DND-41 (cell line): Measurements from ENCODE around the gene RAMP3.

ENCODE experiments used
- ATAC-seq: fragments of 200-7000 bp; cut with Tn5 transposase; 3 replicates; pipeline ENCODE4 v1.9.1; 2021; ENCODE audit warnings: low read depth; ENCODE audit not compliant: insufficient read depth
- DNase-seq: peaks from one replicate; pipeline ENCODE4 v3.0.0-alpha.2; 2020
- H2AFZ ChIP-seq: 2 replicates; pipeline ENCODE4 v1.6.0; 2012; ENCODE audit warnings: low read depth, low read length
- H3K27ac ChIP-seq: 2 replicates; pipeline ENCODE4 v1.5.1; 2012; ENCODE audit warnings: low read length, inconsistent platforms
- H3K27me3 ChIP-seq: fragments of 200-600 bp; sonication (generic); 2 replicates; pipeline ENCODE4 v1.6.0; 2012; ENCODE audit warnings: low read length, mild to moderate bottlenecking, inconsistent platforms; ENCODE audit not compliant: insufficient read depth, poor library complexity
- H3K36me3 ChIP-seq: 2 replicates; pipeline ENCODE4 v1.5.1; 2012; ENCODE audit warnings: low read length, inconsistent platforms; ENCODE audit not compliant: insufficient read depth
- H3K4me1 ChIP-seq: 2 replicates; pipeline ENCODE4 v1.5.1; 2012; ENCODE audit warnings: mild to moderate bottlenecking, low read length; ENCODE audit not compliant: insufficient read depth
- H3K4me2 ChIP-seq: 2 replicates; pipeline ENCODE4 v1.6.0; 2012; ENCODE audit warnings: mild to moderate bottlenecking, moderate library complexity, low read length, inconsistent platforms; ENCODE audit not compliant: insufficient read depth
- H3K4me3 ChIP-seq, 2 experiments: fragments of 200-600 bp in 1 of 2; shearing (Covaris generic) in 1 of 2; 2 replicates each; pipeline ENCODE4 v1.5.1; 2012 to 2016; ENCODE audit warnings: inconsistent platforms in 2 of 2, low read length in 2 of 2, mild to moderate bottlenecking in 2 of 2, low read depth in 1 of 2, moderate library complexity in 1 of 2
- H3K79me2 ChIP-seq: 2 replicates; pipeline ENCODE4 v1.6.0; 2012; ENCODE audit warnings: low read length, inconsistent platforms; ENCODE audit not compliant: insufficient read depth
- H3K9ac ChIP-seq: 2 replicates; pipeline ENCODE4 v1.6.0; 2012; ENCODE audit warnings: low read depth, mild to moderate bottlenecking, inconsistent platforms, low read length, moderate library complexity
- H3K9me3 ChIP-seq: 2 replicates; pipeline ENCODE4 v1.5.1; 2012; ENCODE audit warnings: low read length, moderate library complexity, mild to moderate bottlenecking, inconsistent platforms; ENCODE audit not compliant: insufficient read depth, severe bottlenecking
- H4K20me1 ChIP-seq: 2 replicates; pipeline ENCODE4 v1.6.0; 2012; ENCODE audit warnings: low read length; ENCODE audit not compliant: insufficient read depth
- CTCF ChIP-seq: IDR thresholded peaks from 2 replicates; pipeline ENCODE4 v1.5.1; 2012; ENCODE audit warnings: borderline replicate concordance, low read length, moderate library complexity, mild to moderate bottlenecking; ENCODE audit not compliant: poor library complexity, severe bottlenecking; ENCODE audit errors: extremely low read depth
- EZH2 ChIP-seq: IDR thresholded peaks from 3 replicates; pipeline ENCODE4 v1.6.1; 2012; ENCODE audit warnings: borderline replicate concordance, low read depth, mild to moderate bottlenecking, moderate library complexity, low read length, inconsistent platforms; ENCODE audit not compliant: severe bottlenecking

Gene RAMP3

GRCh38 chr7:45229156-45229920 lies 71.7 kb downstream of the RAMP3 start:
- H3K9me3 ChIP-seq: no peaks in the 10 kb centered on the region
- H2AFZ ChIP-seq: no peak overlapping the region
- no peaks in the 10 kb centered on the region for H3K79me2 ChIP-seq
- H3K9ac ChIP-seq: no peak overlapping the region
- TF ChIP-seq CTCF (no peak), EZH2 (no peak)
- H3K4me1 ChIP-seq: no peaks in the 10 kb centered on the region
- no peak for DNase-seq
- ATAC-seq: no peak
- H3K27ac ChIP-seq: no peak overlapping the region
- no peak overlapping the region for H3K4me3 ChIP-seq
- no peaks in the 10 kb centered on the region for H3K36me3 ChIP-seq
- H3K27me3 ChIP-seq: peaks cover 15% of the 10 kb centered on the region
- H4K20me1 ChIP-seq: peaks cover 6% of the 10 kb centered on the region
- H3K4me2 ChIP-seq: no peak overlapping the region

DNA sequence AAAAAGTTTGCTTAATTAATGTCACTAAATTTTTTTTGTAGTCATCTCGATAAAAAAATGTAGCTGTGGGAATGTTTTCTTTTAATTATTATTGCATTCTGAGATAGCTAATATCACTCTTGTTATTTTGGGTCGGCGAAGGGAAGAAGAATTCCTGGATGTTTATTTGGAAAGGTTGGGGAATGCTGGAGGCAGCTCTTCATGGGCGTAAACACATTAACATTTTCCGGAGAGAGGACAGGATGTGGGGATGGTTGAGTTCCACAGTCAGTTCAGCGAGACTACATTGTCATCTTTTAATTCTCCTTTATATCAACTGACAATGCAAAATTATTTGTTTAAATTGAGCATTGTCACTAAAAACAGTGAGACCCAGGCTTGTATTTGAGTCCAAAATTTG lies 72.5 kb downstream of the RAMP3 start:
- H3K4me1 ChIP-seq: no peaks in the 10 kb centered on the region
- ATAC-seq (no peak), DNase-seq (no peak)
- no peaks in the 10 kb centered on the region for H3K9me3 ChIP-seq
- no peak overlapping the region for H3K4me3 ChIP-seq
- TF ChIP-seq EZH2 (no peak), CTCF (no peak)
- H3K79me2 ChIP-seq: no peaks in the 10 kb centered on the region
- H3K4me2 ChIP-seq: no peak overlapping the region
- H2AFZ ChIP-seq: no peak overlapping the region
- no peaks in the 10 kb centered on the region for H3K36me3 ChIP-seq
- H3K27ac ChIP-seq: no peak overlapping the region
- H4K20me1 ChIP-seq: peaks cover 6% of the 10 kb centered on the region
- peaks cover 15% of the 10 kb centered on the region for H3K27me3 ChIP-seq
- no peak overlapping the region for H3K9ac ChIP-seq

DNA sequence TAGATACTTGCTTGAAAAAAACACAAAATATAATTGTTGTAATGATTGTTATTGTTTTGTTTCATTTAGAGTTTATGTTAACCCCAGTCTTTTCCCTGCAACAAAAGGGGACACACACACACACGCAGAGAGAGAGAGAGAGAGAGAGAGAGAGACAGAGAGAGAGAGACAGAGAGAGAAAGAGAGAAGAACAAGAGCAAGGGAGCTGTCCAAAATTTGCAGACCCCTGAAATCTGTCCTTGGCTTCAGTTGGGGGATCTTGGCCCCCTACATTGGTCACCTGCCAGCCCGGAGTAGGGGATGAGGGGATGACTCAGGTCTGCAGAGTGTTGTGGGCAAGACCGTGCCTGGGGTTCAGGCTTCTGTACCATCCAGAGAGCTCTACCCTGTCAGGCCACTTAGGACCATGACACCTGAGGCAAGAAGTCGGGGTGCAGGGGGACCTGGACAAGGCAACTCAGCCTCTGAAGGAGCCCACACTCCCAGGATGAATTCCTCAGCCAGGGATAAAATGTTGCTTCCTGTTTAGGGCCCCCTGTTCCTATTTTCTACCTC lies 73.1 kb downstream of the RAMP3 start:
- no peaks in the 10 kb centered on the region for H3K36me3 ChIP-seq
- no peaks in the 10 kb centered on the region for H3K4me1 ChIP-seq
- DNase-seq (no peak), ATAC-seq (0 out of 3 replicates have a peak, but pooled peaks have one; percentile 31)
- H3K9me3 ChIP-seq: no peaks in the 10 kb centered on the region
- TF ChIP-seq EZH2: no peak
- no peak for TF ChIP-seq CTCF
- no peak overlapping the region for H3K27ac ChIP-seq
- H2AFZ ChIP-seq: no peak overlapping the region
- H3K4me2 ChIP-seq: no peak overlapping the region
- H3K27me3 ChIP-seq: peaks cover 15% of the 10 kb centered on the region
- H3K79me2 ChIP-seq: no peaks in the 10 kb centered on the region
- peaks cover 2% of the 10 kb centered on the region; the same call in 1 of the 2 replicates for H4K20me1 ChIP-seq
- no peak overlapping the region for H3K9ac ChIP-seq
- H3K4me3 ChIP-seq: no peak overlapping the region
